K562 (cell line): Measurements from ENCODE around the gene HIVEP3. TPM values are rescaled to one million over a fixed set of nuclear protein-coding genes. Genes with fewer than 3 reads are reported as not detected.

Source experiments
- ATAC-seq: fragments of 200-7000 bp; cut with Tn5 transposase; 3 replicates; pipeline ENCODE4 v1.9.1; 2020; ENCODE audit warnings: moderate library complexity
- BruUV-seq: library from RNA; stranded (reverse); fragments of 400-500 nt; replicated peaks from 2 replicates; lab custom pipeline; 2021; lab: Mats Ljungman, UMichigan
- CTCF ChIA-PET: fragments of 300-600 bp; formaldehyde crosslinking; extraction: SDS; loops from one replicate; lab custom pipeline; 2021; ENCODE audit warnings: low intra/inter-chr PET ratio; lab: Yijun Ruan, JAX
- POLR2A ChIA-PET: fragments of 300-600, 350-650 bp; sonication (Branson Sonifier 250); formaldehyde crosslinking; extraction: SDS; loops from one replicate; lab custom pipeline; 2021; ENCODE audit warnings: antibody characterized with exemption, inconsistent platforms; lab: Yijun Ruan, JAX
- DNase-seq, 4 experiments: peaks; one replicate each; pipeline versions ENCODE4 v3.0.0 to v3.0.0-alpha.2; 2011 to 2018; ENCODE audit warnings: low spot score in 3 of 4, mixed read lengths in 3 of 4; ENCODE audit errors: extremely low read depth in 1 of 4
- FAIRE-seq: peaks from 2 replicates; lab custom pipeline; 2011; peaks lifted over from hg19 to GRCh38; lab: Jason Lieb, UNC
- H2AFZ ChIP-seq: 2 replicates; pipeline ENCODE4 v1.6.0; 2011; ENCODE audit warnings: low read depth, low read length, control low read depth, inconsistent platforms
- H3K27ac ChIP-seq: fragments of 200-600 bp; 3 replicates; pipeline ENCODE4 v1.8.0; 2011; ENCODE audit warnings: low read depth, mild to moderate bottlenecking, control low read depth, inconsistent platforms, low read length, moderate library complexity, mixed read lengths; ENCODE audit errors: extremely low read depth
- H3K27me3 ChIP-seq, 2 experiments: fragments of 300-600 bp in 1 of 2; 2 replicates in 1 of 2; 3 replicates in 1 of 2; pipeline versions ENCODE4 v1.6.0 to v1.8.0; 2011; ENCODE audit warnings: inconsistent platforms in 2 of 2, low read length in 2 of 2, mild to moderate bottlenecking in 1 of 2, mixed read lengths in 1 of 2, moderate library complexity in 1 of 2; ENCODE audit not compliant: control insufficient read depth in 2 of 2, insufficient read depth in 2 of 2
- H3K36me3 ChIP-seq: fragments of 300-600 bp; 3 replicates; pipeline ENCODE4 v1.8.0; 2011; ENCODE audit warnings: mild to moderate bottlenecking, low read length, inconsistent platforms; ENCODE audit not compliant: control insufficient read depth, insufficient read depth
- H3K4me1 ChIP-seq, 2 experiments: fragments of 200-600 bp in 1 of 2; replicated peaks in 1 of 2; 2 replicates in 1 of 2; 3 replicates in 1 of 2; pipeline versions ENCODE4 v1.5.1 to v1.8.0; 2011; ENCODE audit warnings: inconsistent platforms in 2 of 2, low read length in 2 of 2, mild to moderate bottlenecking in 1 of 2, mixed read lengths in 1 of 2, moderate library complexity in 1 of 2; ENCODE audit not compliant: control insufficient read depth in 2 of 2, insufficient read depth in 2 of 2
- H3K4me2 ChIP-seq: 2 replicates; pipeline ENCODE4 v1.6.1; 2011; ENCODE audit warnings: low read length, control low read depth, inconsistent platforms, mixed read lengths; ENCODE audit not compliant: insufficient read depth
- H3K4me3 ChIP-seq: fragments of 200-600 bp; sonication (generic), shearing (Covaris generic); 2 replicates; pipeline ENCODE4 v1.5.1; 2016; ENCODE audit warnings: control low read depth, inconsistent platforms
- H3K79me2 ChIP-seq: fragments of 200-600 bp; 3 replicates; pipeline ENCODE4 v1.8.0; 2011; ENCODE audit warnings: low read length, inconsistent platforms; ENCODE audit not compliant: control insufficient read depth, insufficient read depth
- H3K9ac ChIP-seq, 2 experiments: 2 replicates each; pipeline versions ENCODE4 v1.6.0 to v1.6.1; 2011; ENCODE audit warnings: low read depth in 2 of 2, low read length in 2 of 2, control low read depth in 1 of 2, inconsistent platforms in 1 of 2, mild to moderate bottlenecking in 1 of 2, mixed read lengths in 1 of 2; ENCODE audit not compliant: insufficient read depth in 1 of 2
- H3K9me1 ChIP-seq: one replicate; pipeline ENCODE4 v1.6.0; 2011; ENCODE audit warnings: inconsistent platforms, mild to moderate bottlenecking, low read length, moderate library complexity; ENCODE audit not compliant: control insufficient read depth, insufficient read depth
- H3K9me3 ChIP-seq: replicated peaks from 2 replicates; pipeline ENCODE4 v1.5.1; 2011; ENCODE audit warnings: low read depth, low read length, inconsistent platforms; ENCODE audit not compliant: control insufficient read depth, insufficient read depth
- H4K20me1 ChIP-seq: replicated peaks from 2 replicates; pipeline ENCODE4 v1.6.1; 2011; ENCODE audit warnings: low read length, inconsistent platforms, mixed read lengths; ENCODE audit not compliant: control insufficient read depth, insufficient read depth
- CEBPG ChIP-seq, 3 experiments: fragments of 200-800 bp in 1 of 3; sonication (Bioruptor generic) in 1 of 3; sonication (generic) in 1 of 3; formaldehyde crosslinking in 1 of 3; IDR thresholded peaks in 2 of 3; conservative IDR thresholded peaks in 1 of 3; 2 replicates each; pipeline versions ENCODE4 v1.6.1 to v1.8.0; 2016 to 2022; ENCODE audit warnings: missing compliant biosample characterization in 2 of 3, missing genetic modification characterization in 2 of 3, mild to moderate bottlenecking in 1 of 3, missing genetic modification reagents in 1 of 3
- NFYB ChIP-seq: IDR thresholded peaks from 2 replicates; pipeline ENCODE4 v1.6.1; 2011; ENCODE audit warnings: mild to moderate bottlenecking, moderate library complexity; ENCODE audit not compliant: insufficient read length; ENCODE audit errors: extremely low read depth
- PHF8 ChIP-seq: fragments of 200-600 bp; sonication (generic); IDR thresholded peaks from 2 replicates; pipeline ENCODE4 v1.6.1; 2012; ENCODE audit warnings: mixed run types, mild to moderate bottlenecking, inconsistent platforms, low read length, moderate library complexity, borderline replicate concordance
- PML ChIP-seq: IDR thresholded peaks from 2 replicates; pipeline ENCODE4 v1.6.1; 2012; ENCODE audit warnings: low read length, inconsistent platforms
- WGBS: fragments of 100-300 bp; shearing (Covaris generic); methylation state at CpG from one replicate; pipeline ENCODE4 v1.1.6; 2016; ENCODE audit warnings: low coverage, mixed read lengths; ENCODE audit not compliant: insufficient coverage; ENCODE audit errors: missing lambda C conversion rate; 5-methylcytosine and 5-hydroxymethylcytosine counted together
- in situ Hi-C: fragments of 300-500 bp; cut with MboI; formaldehyde crosslinking; loops from 4 replicates; pipeline ENCODE4 v1.15.0; 2018; ENCODE audit warnings: inconsistent platforms, mixed read lengths
- intact Hi-C: fragments of 100-400 bp; cut with micrococcal nuclease; formaldehyde crosslinking; loops from 2 replicates; pipeline ENCODE4 v1.14.2; 2022
- polyA plus RNA-seq, 8 experiments: library from polyadenylated mRNA; depleted of rRNA in 4 of 8; stranded (reverse) in 5 of 8; unstranded in 3 of 8; fragments of >200 nt; fragmentation: Nextera tagmentation in 2 of 8; fragmentation: Illumina TruSeq in 1 of 8; extraction: Ambion mirVana in 2 of 8; extraction: Trizol in 1 of 8; gene quantifications; 2 replicates each; pipeline versions ENCODE4 v1.2.1 to v1.2.3, GENCODE V29; 2011 to 2014; ENCODE audit warnings: inconsistent platforms in 1 of 8, missing spikeins in 1 of 8
- total RNA-seq, 7 experiments: library from RNA; depleted of rRNA in 6 of 7; stranded (reverse); fragments of >200 nt in 6 of 7; fragmentation: Illumina TruSeq in 2 of 7; extraction: Trizol in 2 of 7; gene quantifications; 2 replicates each; pipeline versions ENCODE4 v1.2.1 to v1.2.3, GENCODE V29; 2011 to 2021; ENCODE audit warnings: low replicate concordance in 1 of 7
- TF ChIP-seq, protein P1 (sequence below), 2 experiments: fragments of 150-350 bp in 1 of 2; IDR thresholded peaks; 2 replicates each; pipeline ENCODE4 v1.6.1; 2012 to 2016; ENCODE audit warnings: low read depth in 2 of 2, low read length in 2 of 2, mild to moderate bottlenecking in 1 of 2, moderate library complexity in 1 of 2
- TF ChIP-seq, protein P2 (sequence below): IDR thresholded peaks from 3 replicates; pipeline ENCODE4 v1.6.1; 2011; ENCODE audit warnings: borderline replicate concordance, mild to moderate bottlenecking, moderate library complexity; ENCODE audit not compliant: insufficient read length; ENCODE audit errors: extremely low read depth
- TF ChIP-seq, protein P3 (sequence below), 2 experiments: fragments of 450-650 bp; IDR thresholded peaks; 2 replicates each; pipeline ENCODE4 v1.6.1; 2016
- TF ChIP-seq, protein P4 (sequence below): sonication (generic); formaldehyde crosslinking; IDR thresholded peaks from 2 replicates; pipeline ENCODE4 v1.8.0; 2023; ENCODE audit warnings: mild to moderate bottlenecking, missing genetic modification reagents

HIVEP3 gene
- total and polyA plus RNA-seq, 9 of the 15 experiments (the other 6 are each of a cell fraction or from before 2014, with no cell fraction given), result 0.09 to 0.58 (median 0.34) TPM; not detected in 1

DNA sequence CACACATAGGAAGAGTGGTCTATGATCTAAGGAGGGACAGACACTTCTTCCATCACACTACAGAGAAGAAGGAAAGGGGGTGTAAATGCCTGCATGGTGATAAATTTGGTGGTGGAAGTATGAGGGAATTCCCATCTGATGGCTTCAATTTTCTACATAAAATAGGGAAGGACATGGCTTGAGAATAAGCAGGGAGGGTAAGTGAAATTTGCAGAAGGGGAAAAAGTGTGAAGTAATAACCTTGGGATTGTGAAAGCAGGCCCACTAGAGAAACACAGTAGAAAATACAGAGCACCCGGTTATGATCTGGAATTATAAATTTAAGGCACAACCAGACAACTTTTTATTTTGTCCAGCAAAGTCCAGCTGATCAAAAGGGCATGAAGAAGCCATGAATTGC, 22.7 kb upstream of the HIVEP3 start:
- ATAC-seq, result no peak
- 0% methylated on average over 1 of the region's 1 CpG for WGBS
- in situ Hi-C loops (no loop called here), intact Hi-C loops (no loop called here)
- H3K36me3 ChIP-seq, result no peaks in the 10 kb centered on the region
- no TSS peak for BruUV-seq
- no peak overlapping the region for H3K27ac ChIP-seq
- H4K20me1 ChIP-seq, result no peaks in the 10 kb centered on the region
- no peaks in the 10 kb centered on the region for H3K4me1 ChIP-seq
- no peaks in the 10 kb centered on the region for H3K79me2 ChIP-seq
- ChIA-PET POLR2A (no interaction called here), CTCF (no interaction called here)
- H3K9me3 ChIP-seq, result no peaks in the 10 kb centered on the region
- no peak overlapping the region for H3K4me3 ChIP-seq
- no peak for FAIRE-seq
- H3K9ac ChIP-seq, result no peak overlapping the region
- H2AFZ ChIP-seq, result no peak overlapping the region
- H3K9me1 ChIP-seq, result no peaks in the 10 kb centered on the region
- DNase-seq, result no peak
- H3K4me2 ChIP-seq, result no peak overlapping the region
- H3K27me3 ChIP-seq, result 0 out of 5 replicates have a peak, but pooled peaks cover 0 to 2% of the 10 kb centered on the region in 2 experiments
- no peak for TF ChIP-seq NFYB
- TF ChIP-seq, protein P1, sequence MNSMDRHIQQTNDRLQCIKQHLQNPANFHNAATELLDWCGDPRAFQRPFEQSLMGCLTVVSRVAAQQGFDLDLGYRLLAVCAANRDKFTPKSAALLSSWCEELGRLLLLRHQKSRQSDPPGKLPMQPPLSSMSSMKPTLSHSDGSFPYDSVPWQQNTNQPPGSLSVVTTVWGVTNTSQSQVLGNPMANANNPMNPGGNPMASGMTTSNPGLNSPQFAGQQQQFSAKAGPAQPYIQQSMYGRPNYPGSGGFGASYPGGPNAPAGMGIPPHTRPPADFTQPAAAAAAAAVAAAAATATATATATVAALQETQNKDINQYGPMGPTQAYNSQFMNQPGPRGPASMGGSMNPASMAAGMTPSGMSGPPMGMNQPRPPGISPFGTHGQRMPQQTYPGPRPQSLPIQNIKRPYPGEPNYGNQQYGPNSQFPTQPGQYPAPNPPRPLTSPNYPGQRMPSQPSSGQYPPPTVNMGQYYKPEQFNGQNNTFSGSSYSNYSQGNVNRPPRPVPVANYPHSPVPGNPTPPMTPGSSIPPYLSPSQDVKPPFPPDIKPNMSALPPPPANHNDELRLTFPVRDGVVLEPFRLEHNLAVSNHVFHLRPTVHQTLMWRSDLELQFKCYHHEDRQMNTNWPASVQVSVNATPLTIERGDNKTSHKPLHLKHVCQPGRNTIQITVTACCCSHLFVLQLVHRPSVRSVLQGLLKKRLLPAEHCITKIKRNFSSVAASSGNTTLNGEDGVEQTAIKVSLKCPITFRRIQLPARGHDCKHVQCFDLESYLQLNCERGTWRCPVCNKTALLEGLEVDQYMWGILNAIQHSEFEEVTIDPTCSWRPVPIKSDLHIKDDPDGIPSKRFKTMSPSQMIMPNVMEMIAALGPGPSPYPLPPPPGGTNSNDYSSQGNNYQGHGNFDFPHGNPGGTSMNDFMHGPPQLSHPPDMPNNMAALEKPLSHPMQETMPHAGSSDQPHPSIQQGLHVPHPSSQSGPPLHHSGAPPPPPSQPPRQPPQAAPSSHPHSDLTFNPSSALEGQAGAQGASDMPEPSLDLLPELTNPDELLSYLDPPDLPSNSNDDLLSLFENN (IDR thresholded peaks at IDR 0.05; ENCODE audit: low read depth in 2 of 2, low read length in 2 of 2), result no peak
- TF ChIP-seq, protein P2, sequence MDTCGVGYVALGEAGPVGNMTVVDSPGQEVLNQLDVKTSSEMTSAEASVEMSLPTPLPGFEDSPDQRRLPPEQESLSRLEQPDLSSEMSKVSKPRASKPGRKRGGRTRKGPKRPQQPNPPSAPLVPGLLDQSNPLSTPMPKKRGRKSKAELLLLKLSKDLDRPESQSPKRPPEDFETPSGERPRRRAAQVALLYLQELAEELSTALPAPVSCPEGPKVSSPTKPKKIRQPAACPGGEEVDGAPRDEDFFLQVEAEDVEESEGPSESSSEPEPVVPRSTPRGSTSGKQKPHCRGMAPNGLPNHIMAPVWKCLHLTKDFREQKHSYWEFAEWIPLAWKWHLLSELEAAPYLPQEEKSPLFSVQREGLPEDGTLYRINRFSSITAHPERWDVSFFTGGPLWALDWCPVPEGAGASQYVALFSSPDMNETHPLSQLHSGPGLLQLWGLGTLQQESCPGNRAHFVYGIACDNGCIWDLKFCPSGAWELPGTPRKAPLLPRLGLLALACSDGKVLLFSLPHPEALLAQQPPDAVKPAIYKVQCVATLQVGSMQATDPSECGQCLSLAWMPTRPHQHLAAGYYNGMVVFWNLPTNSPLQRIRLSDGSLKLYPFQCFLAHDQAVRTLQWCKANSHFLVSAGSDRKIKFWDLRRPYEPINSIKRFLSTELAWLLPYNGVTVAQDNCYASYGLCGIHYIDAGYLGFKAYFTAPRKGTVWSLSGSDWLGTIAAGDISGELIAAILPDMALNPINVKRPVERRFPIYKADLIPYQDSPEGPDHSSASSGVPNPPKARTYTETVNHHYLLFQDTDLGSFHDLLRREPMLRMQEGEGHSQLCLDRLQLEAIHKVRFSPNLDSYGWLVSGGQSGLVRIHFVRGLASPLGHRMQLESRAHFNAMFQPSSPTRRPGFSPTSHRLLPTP, result no peak
- TF ChIP-seq, protein P3, sequence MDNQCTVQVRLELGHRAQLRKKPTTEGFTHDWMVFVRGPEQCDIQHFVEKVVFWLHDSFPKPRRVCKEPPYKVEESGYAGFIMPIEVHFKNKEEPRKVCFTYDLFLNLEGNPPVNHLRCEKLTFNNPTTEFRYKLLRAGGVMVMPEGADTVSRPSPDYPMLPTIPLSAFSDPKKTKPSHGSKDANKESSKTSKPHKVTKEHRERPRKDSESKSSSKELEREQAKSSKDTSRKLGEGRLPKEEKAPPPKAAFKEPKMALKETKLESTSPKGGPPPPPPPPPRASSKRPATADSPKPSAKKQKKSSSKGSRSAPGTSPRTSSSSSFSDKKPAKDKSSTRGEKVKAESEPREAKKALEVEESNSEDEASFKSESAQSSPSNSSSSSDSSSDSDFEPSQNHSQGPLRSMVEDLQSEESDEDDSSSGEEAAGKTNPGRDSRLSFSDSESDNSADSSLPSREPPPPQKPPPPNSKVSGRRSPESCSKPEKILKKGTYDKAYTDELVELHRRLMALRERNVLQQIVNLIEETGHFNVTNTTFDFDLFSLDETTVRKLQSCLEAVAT (IDR thresholded peaks at IDR 0.05), result no peak
- TF ChIP-seq, protein P4, sequence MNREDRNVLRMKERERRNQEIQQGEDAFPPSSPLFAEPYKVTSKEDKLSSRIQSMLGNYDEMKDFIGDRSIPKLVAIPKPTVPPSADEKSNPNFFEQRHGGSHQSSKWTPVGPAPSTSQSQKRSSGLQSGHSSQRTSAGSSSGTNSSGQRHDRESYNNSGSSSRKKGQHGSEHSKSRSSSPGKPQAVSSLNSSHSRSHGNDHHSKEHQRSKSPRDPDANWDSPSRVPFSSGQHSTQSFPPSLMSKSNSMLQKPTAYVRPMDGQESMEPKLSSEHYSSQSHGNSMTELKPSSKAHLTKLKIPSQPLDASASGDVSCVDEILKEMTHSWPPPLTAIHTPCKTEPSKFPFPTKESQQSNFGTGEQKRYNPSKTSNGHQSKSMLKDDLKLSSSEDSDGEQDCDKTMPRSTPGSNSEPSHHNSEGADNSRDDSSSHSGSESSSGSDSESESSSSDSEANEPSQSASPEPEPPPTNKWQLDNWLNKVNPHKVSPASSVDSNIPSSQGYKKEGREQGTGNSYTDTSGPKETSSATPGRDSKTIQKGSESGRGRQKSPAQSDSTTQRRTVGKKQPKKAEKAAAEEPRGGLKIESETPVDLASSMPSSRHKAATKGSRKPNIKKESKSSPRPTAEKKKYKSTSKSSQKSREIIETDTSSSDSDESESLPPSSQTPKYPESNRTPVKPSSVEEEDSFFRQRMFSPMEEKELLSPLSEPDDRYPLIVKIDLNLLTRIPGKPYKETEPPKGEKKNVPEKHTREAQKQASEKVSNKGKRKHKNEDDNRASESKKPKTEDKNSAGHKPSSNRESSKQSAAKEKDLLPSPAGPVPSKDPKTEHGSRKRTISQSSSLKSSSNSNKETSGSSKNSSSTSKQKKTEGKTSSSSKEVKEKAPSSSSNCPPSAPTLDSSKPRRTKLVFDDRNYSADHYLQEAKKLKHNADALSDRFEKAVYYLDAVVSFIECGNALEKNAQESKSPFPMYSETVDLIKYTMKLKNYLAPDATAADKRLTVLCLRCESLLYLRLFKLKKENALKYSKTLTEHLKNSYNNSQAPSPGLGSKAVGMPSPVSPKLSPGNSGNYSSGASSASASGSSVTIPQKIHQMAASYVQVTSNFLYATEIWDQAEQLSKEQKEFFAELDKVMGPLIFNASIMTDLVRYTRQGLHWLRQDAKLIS (CRISPR knock-in tag), result no peak
- no peak for TF ChIP-seq CEBPG (CRISPR knock-in tag; IDR thresholded peaks at IDR 0.05)
- no peak for TF ChIP-seq CEBPG (tag; conservative IDR thresholded peaks at IDR 0.05 in 1 of 2, IDR thresholded peaks at IDR 0.05 in 1 of 2)
- no peak for TF ChIP-seq PHF8
- no peak for TF ChIP-seq PML
